ENCODE data around the gene ERICH3. TPM values are rescaled to one million over a fixed set of nuclear protein-coding genes. Genes with fewer than 3 reads are reported as not detected.

Gene ERICH3
- total and polyA plus RNA-seq, 7 donors: 0.14 to 0.55 (median 0.26) TPM; not detected in 2

- Histone ChIP-seq H3K4me3 (no peak overlapping the region), H3K27me3 (no peaks in the 10 kb centered on the region), H3K9me3 (no peaks in the 10 kb centered on the region), H3K4me1 (no peaks in the 10 kb centered on the region), H3K27ac (no peak overlapping the region), H3K36me3 (no peaks in the 10 kb centered on the region)
- WGBS, 2 donors: 86 to 89% methylated on average over 2 of the region's 2 CpGs
- intact Hi-C loops (cut with DNase I): no loop called here
- no peak for TF ChIP-seq POLR2AphosphoS5 (IDR thresholded peaks at IDR 0.05)
- no peak for TF ChIP-seq POLR2A (IDR thresholded peaks at IDR 0.05)
- TF ChIP-seq CTCF (IDR thresholded peaks at IDR 0.05): no peak
- no peak for TF ChIP-seq EP300 (IDR thresholded peaks at IDR 0.05)
- no peak for DNase-seq
Measured at GRCh38 chr1:74681851-74682250, 8.3 kb upstream of the ERICH3 start.

GRCh38 chr1:74681449-74681848 is 7.9 kb upstream of the ERICH3 start:
- DNase-seq: no peak
- 68 to 77% methylated on average over 4 of the region's 4 CpGs for WGBS, 2 donors
- no peaks in the 10 kb centered on the region for H3K9me3 ChIP-seq
- H3K36me3 ChIP-seq: no peaks in the 10 kb centered on the region
- TF ChIP-seq EP300 (IDR thresholded peaks at IDR 0.05): no peak
- no peak for TF ChIP-seq POLR2AphosphoS5 (IDR thresholded peaks at IDR 0.05)
- no peak for TF ChIP-seq CTCF (IDR thresholded peaks at IDR 0.05)
- TF ChIP-seq POLR2A (IDR thresholded peaks at IDR 0.05): no peak
- H3K27ac ChIP-seq: no peak overlapping the region
- H3K4me3 ChIP-seq: no peak overlapping the region
- intact Hi-C loops (cut with DNase I): no loop called here
- no peaks in the 10 kb centered on the region for H3K4me1 ChIP-seq
- no peaks in the 10 kb centered on the region for H3K27me3 ChIP-seq

- H3K9me3 ChIP-seq: no peaks in the 10 kb centered on the region
- H3K4me3 ChIP-seq: no peak overlapping the region
- H3K36me3 ChIP-seq: no peaks in the 10 kb centered on the region
- intact Hi-C loops (cut with DNase I): no loop called here
- DNase-seq: no peak
- WGBS, 2 donors: 73 to 77% methylated on average over 3 of the region's 3 CpGs
- no peak overlapping the region for H3K27ac ChIP-seq
- no peaks in the 10 kb centered on the region for H3K27me3 ChIP-seq
- no peak for TF ChIP-seq EP300 (IDR thresholded peaks at IDR 0.05)
- no peak for TF ChIP-seq CTCF (IDR thresholded peaks at IDR 0.05)
- no peak for TF ChIP-seq POLR2A (IDR thresholded peaks at IDR 0.05)
- TF ChIP-seq POLR2AphosphoS5 (IDR thresholded peaks at IDR 0.05): no peak
- no peaks in the 10 kb centered on the region for H3K4me1 ChIP-seq
Measured at GRCh38 chr1:74681001-74681400, 7.4 kb upstream of the ERICH3 start.

- Histone ChIP-seq H3K4me3 (no peak overlapping the region), H3K27me3 (peaks cover 0 to 1% (median 0%) of the 10 kb centered on the region in 3 donors), H3K27ac (no peak overlapping the region), H3K9me3 (no peaks in the 10 kb centered on the region), H3K36me3 (no peaks in the 10 kb centered on the region), H3K4me1 (no peaks in the 10 kb centered on the region)
- TF ChIP-seq EP300 (IDR thresholded peaks at IDR 0.05): no peak
- TF ChIP-seq CTCF (IDR thresholded peaks at IDR 0.05): no peak
- 87 to 94% methylated on average over 2 of the region's 2 CpGs for WGBS, 2 donors
- intact Hi-C loops (cut with DNase I): no loop called here
- no peak for DNase-seq
Measured at GRCh38 chr1:74679811-74680210, 6.2 kb upstream of the ERICH3 start.

GRCh38 chr1:74677926-74678325 is 4.3 kb upstream of the ERICH3 start:
- no peak for TF ChIP-seq POLR2A (IDR thresholded peaks at IDR 0.05)
- no peak for TF ChIP-seq EP300 (IDR thresholded peaks at IDR 0.05)
- TF ChIP-seq CTCF (IDR thresholded peaks at IDR 0.05): no peak
- TF ChIP-seq POLR2AphosphoS5 (IDR thresholded peaks at IDR 0.05): no peak
- Histone ChIP-seq H3K4me1 (peaks cover 0 to 8% (median 7%) of the 10 kb centered on the region in 4 donors), H3K4me3 (no peak overlapping the region), H3K9me3 (no peaks in the 10 kb centered on the region), H3K27me3 (peaks cover 0 to 20% (median 9%) of the 10 kb centered on the region in 3 donors), H3K27ac (no peak overlapping the region), H3K36me3 (no peaks in the 10 kb centered on the region)
- no peak for DNase-seq
- intact Hi-C loops (cut with DNase I): no loop called here
